Upper lobe of left lung (tissue), 4 donors: ENCODE results near the gene RHOF.

ENCODE experiments used
- EP300 ChIP-seq, 4 donors: sonication (generic); formaldehyde crosslinking; IDR thresholded peaks; one replicate each; pipeline ENCODE4 v1.5.1; 2017; ENCODE audit warnings: antibody characterized with exemption in 4 of 4, control low read depth in 2 of 4
- POLR2A ChIP-seq, 4 donors: fragments of 450-650 bp; IDR thresholded peaks; one replicate each; pipeline ENCODE4 v1.5.1; 2016 to 2017; ENCODE audit warnings: antibody characterized with exemption in 4 of 4, mild to moderate bottlenecking in 2 of 4
- POLR2AphosphoS5 ChIP-seq, 2 donors: sonication (generic); formaldehyde crosslinking; IDR thresholded peaks; one replicate each; pipeline ENCODE4 v1.5.1; 2017; ENCODE audit warnings: antibody characterized with exemption in 2 of 2
- TF ChIP-seq, protein P1 (sequence below), 6 experiments: fragments of 450-650 bp in 4 of 6; fragments of 200-600 bp in 2 of 6; sonication (generic) in 2 of 6; IDR thresholded peaks; one replicate each; pipeline ENCODE4 v1.5.1; 2016 to 2019; ENCODE audit warnings: antibody characterized with exemption in 6 of 6

DNA sequence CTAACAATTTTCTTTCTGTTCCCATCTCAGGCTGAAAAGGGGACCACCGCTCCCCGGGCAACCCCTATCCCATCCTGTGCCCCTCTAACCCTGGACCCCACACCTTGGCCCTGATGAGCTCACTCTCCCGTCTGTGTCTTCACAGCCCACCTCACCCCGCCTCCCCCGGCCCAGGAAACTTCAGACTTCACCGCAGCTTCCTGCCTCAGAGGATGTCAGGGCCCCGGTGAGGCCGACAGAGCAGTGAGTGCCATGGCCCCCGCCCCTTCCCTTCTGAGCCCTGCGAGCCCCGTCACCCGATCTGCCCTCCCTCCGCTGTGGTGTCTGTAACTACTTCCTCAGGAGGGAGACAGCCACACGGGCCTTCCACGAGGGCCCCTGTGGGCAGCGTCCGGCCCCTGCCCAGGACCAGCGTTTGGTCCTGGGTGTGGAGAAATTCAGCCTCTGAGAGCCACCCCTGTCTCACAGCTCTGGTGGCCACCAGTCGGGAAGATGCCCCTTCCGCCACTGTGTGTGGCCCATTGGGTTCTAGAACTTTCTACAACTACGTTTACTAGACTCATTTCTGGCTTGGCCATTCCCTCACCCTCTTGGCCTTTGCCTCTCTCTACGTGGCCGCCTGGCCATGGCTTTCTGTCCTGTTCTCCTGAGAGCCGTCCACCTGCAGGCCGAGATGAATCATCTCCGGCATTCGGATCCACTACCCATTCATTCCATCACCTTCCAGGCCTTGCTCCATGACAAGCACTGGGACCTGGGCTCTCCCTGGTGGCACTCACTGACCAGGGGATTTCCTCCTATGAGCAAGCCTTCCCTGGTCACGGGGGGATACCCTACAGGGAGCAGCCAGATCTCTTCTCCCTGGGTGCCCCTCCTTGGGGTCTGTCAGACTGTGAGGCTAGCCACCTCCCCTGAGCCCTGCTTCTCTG lies 3.4 kb downstream of the RHOF start:
- TF ChIP-seq, protein P1, sequence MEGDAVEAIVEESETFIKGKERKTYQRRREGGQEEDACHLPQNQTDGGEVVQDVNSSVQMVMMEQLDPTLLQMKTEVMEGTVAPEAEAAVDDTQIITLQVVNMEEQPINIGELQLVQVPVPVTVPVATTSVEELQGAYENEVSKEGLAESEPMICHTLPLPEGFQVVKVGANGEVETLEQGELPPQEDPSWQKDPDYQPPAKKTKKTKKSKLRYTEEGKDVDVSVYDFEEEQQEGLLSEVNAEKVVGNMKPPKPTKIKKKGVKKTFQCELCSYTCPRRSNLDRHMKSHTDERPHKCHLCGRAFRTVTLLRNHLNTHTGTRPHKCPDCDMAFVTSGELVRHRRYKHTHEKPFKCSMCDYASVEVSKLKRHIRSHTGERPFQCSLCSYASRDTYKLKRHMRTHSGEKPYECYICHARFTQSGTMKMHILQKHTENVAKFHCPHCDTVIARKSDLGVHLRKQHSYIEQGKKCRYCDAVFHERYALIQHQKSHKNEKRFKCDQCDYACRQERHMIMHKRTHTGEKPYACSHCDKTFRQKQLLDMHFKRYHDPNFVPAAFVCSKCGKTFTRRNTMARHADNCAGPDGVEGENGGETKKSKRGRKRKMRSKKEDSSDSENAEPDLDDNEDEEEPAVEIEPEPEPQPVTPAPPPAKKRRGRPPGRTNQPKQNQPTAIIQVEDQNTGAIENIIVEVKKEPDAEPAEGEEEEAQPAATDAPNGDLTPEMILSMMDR (IDR thresholded peaks at IDR 0.05): no peak
- TF ChIP-seq POLR2A (IDR thresholded peaks at IDR 0.05) (peak in 1 of 4 donors; percentile 65), POLR2AphosphoS5 (IDR thresholded peaks at IDR 0.05) (peak in 1 of 2 donors; percentile 32), EP300 (IDR thresholded peaks at IDR 0.05) (no peak)
